Measurements from ENCODE around the gene IMMP2L.

The IMMP2L gene

GRCh38 chr7:111228437-111228836, 333.9 kb downstream of the IMMP2L start:
- H3K4me3 ChIP-seq (ENCODE audit: low read depth, low read length), result no peak overlapping the region

- no peak overlapping the region for H3K4me3 ChIP-seq (ENCODE audit: low read depth, low read length)
Observed at GRCh38 chr7:111226800-111227199, 335.5 kb downstream of the IMMP2L start.

- H3K4me3 ChIP-seq (ENCODE audit: low read depth, low read length), result no peak overlapping the region
Observed at GRCh38 chr7:111224354-111225231, 337.7 kb downstream of the IMMP2L start.

- no peak overlapping the region for H3K4me3 ChIP-seq (ENCODE audit: low read depth, low read length)
Observed at GRCh38 chr7:111223802-111224253, 338.5 kb downstream of the IMMP2L start.

GRCh38 chr7:111215550-111215949, 346.7 kb downstream of the IMMP2L start:
- no peak overlapping the region for H3K4me3 ChIP-seq (ENCODE audit: low read depth, low read length)

- H3K4me3 ChIP-seq (ENCODE audit: low read depth, low read length), result no peak overlapping the region
Observed at GRCh38 chr7:111212857-111213523, 349.3 kb downstream of the IMMP2L start.

- no peak overlapping the region for H3K4me3 ChIP-seq (ENCODE audit: low read depth, low read length)
Observed at GRCh38 chr7:111210996-111211395, 351.3 kb downstream of the IMMP2L start.

- no peak overlapping the region for H3K4me3 ChIP-seq (ENCODE audit: low read depth, low read length)
Observed at GRCh38 chr7:111210043-111210442, 352.2 kb downstream of the IMMP2L start.

- no peak overlapping the region for H3K4me3 ChIP-seq (ENCODE audit: low read depth, low read length)
Observed at GRCh38 chr7:111205251-111205650, 357.0 kb downstream of the IMMP2L start.

GRCh38 chr7:111202321-111202720, 360.0 kb downstream of the IMMP2L start:
- H3K4me3 ChIP-seq (ENCODE audit: low read depth, low read length), result no peak overlapping the region

- H3K4me3 ChIP-seq (ENCODE audit: low read depth, low read length), result no peak overlapping the region
Observed at GRCh38 chr7:111199643-111200042, 362.6 kb downstream of the IMMP2L start.

GRCh38 chr7:111198255-111198654, 364.0 kb downstream of the IMMP2L start:
- H3K4me3 ChIP-seq (ENCODE audit: low read depth, low read length), result no peak overlapping the region

GRCh38 chr7:111196655-111197054, 365.6 kb downstream of the IMMP2L start:
- no peak overlapping the region for H3K4me3 ChIP-seq (ENCODE audit: low read depth, low read length)

- H3K4me3 ChIP-seq (ENCODE audit: low read depth, low read length), result no peak overlapping the region
Observed at GRCh38 chr7:111192614-111193413, 369.5 kb downstream of the IMMP2L start.

GRCh38 chr7:111190804-111191203, 371.5 kb downstream of the IMMP2L start:
- H3K4me3 ChIP-seq (ENCODE audit: low read depth, low read length), result no peak overlapping the region

GRCh38 chr7:111184987-111185386, 377.3 kb downstream of the IMMP2L start:
- no peak overlapping the region for H3K4me3 ChIP-seq (ENCODE audit: low read depth, low read length)

GRCh38 chr7:111183321-111183720, 379.0 kb downstream of the IMMP2L start:
- no peak overlapping the region for H3K4me3 ChIP-seq (ENCODE audit: low read depth, low read length)

- no peak overlapping the region for H3K4me3 ChIP-seq (ENCODE audit: low read depth, low read length)
Observed at GRCh38 chr7:111180338-111180737, 382.0 kb downstream of the IMMP2L start.

GRCh38 chr7:111175908-111176441, 386.3 kb downstream of the IMMP2L start:
- H3K4me3 ChIP-seq (ENCODE audit: low read depth, low read length), result no peak overlapping the region

GRCh38 chr7:111174510-111174909, 387.8 kb downstream of the IMMP2L start:
- H3K4me3 ChIP-seq (ENCODE audit: low read depth, low read length), result no peak overlapping the region

GRCh38 chr7:111173990-111174389, 388.3 kb downstream of the IMMP2L start:
- H3K4me3 ChIP-seq (ENCODE audit: low read depth, low read length), result no peak overlapping the region

All from iPS-11a (cell line).